H7 (cell line): ENCODE measurements around the gene ENDOD1. TPM values are rescaled to one million over a fixed set of nuclear protein-coding genes. Genes with fewer than 3 reads are reported as not detected.
A peak's percentile ranks its signal among the peaks of the same experiment; 100 is the strongest.
"Not testable (repeated sequence)": the region's sequence is repeated elsewhere in the genome, so short reads cannot be mapped to it uniquely, and the experiment has no call there.

ENCODE experiments used
- DNase-seq: peaks from one replicate; pipeline ENCODE4 v3.0.0; 2012
- H3K27me3 ChIP-seq: 2 replicates; pipeline ENCODE4 v1.6.0; 2011; ENCODE audit warnings: mild to moderate bottlenecking, low read length; ENCODE audit not compliant: control insufficient read depth, insufficient read depth
- H3K36me3 ChIP-seq: replicated peaks from 2 replicates; pipeline ENCODE4 v1.5.1; 2011; ENCODE audit warnings: low read length; ENCODE audit not compliant: control insufficient read depth, insufficient read depth
- H3K4me3 ChIP-seq: 2 replicates; pipeline ENCODE4 v1.5.1; 2011; ENCODE audit warnings: low read depth, mild to moderate bottlenecking, control low read depth, low read length, moderate library complexity; ENCODE audit not compliant: insufficient read depth
- total RNA-seq: library from RNA; depleted of rRNA; stranded (reverse); fragments of >200 nt; shearing (Covaris generic); gene quantifications from 2 replicates; pipeline ENCODE4 v1.2.3, GENCODE V29; 2014

The ENDOD1 gene
- total RNA-seq, 1 experiment from 2014 or later = 3.6 TPM

DNA sequence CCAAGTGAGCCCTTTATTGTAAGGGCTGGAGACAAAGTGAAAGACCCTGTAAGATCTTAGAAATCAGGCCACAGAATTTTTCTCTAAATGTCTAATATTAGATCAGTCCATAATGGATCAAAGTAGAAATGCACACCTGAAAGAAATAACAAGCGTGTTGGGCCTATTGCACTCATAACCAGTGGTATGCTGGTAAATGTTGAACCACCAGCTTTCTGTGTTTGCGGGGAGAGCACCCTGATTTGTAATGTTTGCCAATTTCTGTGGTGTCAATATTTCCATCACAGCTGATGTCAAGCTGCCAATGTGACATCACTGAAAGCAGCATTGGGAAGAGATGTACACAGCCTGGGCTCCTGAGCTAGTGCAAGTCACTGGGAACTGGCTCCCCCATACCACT, 46.2 kb downstream of the ENDOD1 start:
- Histone ChIP-seq H3K36me3 (no peaks in the 10 kb centered on the region), H3K27me3 (no peaks in the 10 kb centered on the region), H3K4me3 (no peak overlapping the region)
- DNase-seq = no peak

- not testable (repeated sequence) for H3K27me3 ChIP-seq, H3K4me3 ChIP-seq, DNase-seq, H3K36me3 ChIP-seq
Measured at GRCh38 chr11:95136747-95137146, 47.1 kb downstream of the ENDOD1 start.

DNA sequence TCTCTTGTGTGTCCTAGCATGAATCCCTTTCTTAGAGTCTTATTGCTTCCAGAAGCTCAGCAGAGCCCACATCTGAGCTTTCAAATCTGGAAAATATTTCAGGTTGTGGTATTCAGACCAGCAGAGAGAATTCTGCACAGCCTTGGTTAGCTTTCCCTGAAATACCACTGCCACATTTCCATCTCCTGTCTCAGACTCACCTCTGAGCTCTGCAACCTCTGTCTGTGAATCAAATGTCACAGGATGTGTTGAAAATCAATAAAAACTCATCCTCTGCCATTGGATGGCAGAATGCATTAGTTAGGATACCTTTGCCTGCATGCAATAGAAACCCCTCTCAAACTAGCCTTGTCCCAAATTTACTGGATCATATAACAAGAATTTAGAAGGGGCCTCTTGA, 47.7 kb downstream of the ENDOD1 start:
- no peak for DNase-seq
- Histone ChIP-seq H3K4me3 (no peak overlapping the region), H3K36me3 (no peaks in the 10 kb centered on the region), H3K27me3 (peaks cover 1% of the 10 kb centered on the region; the same call in 1 of the 2 replicates)

- Histone ChIP-seq H3K36me3 (no peaks in the 10 kb centered on the region), H3K27me3 (peaks cover 1% of the 10 kb centered on the region; the same call in 1 of the 2 replicates), H3K4me3 (no peak overlapping the region)
- DNase-seq = no peak
Measured at GRCh38 chr11:95138448-95138847, 48.8 kb downstream of the ENDOD1 start.

- no peak for DNase-seq
- Histone ChIP-seq H3K27me3 (peaks cover 1% of the 10 kb centered on the region; the same call in 1 of the 2 replicates), H3K4me3 (no peak overlapping the region), H3K36me3 (no peaks in the 10 kb centered on the region)
Measured at GRCh38 chr11:95140397-95141033, 50.9 kb downstream of the ENDOD1 start.

DNA sequence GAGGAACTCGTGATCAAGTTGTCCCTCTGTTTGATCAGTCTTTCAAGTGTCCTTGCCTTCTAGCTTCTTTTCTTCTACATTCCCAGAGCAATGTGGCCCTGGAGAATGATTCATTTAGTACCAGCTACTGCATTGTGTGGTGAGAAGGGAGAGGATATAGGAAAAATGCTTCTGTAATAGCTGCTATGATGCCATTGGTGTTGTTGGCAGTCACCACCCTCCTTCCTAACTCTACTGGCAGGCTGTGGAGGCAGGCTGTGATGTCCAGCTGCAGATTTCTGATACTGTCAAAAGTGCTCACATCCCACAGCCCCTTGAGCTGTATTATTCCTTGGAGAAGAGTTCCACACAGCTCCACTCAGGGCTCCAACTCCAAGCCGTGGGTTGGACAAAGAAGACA, 52.8 kb downstream of the ENDOD1 start:
- no peak for DNase-seq
- Histone ChIP-seq H3K36me3 (no peaks in the 10 kb centered on the region), H3K4me3 (no peak overlapping the region), H3K27me3 (peaks cover 5% of the 10 kb centered on the region)

GRCh38 chr11:95143106-95143681, 53.5 kb downstream of the ENDOD1 start:
- H3K4me3 ChIP-seq = no peak overlapping the region
- H3K36me3 ChIP-seq = no peaks in the 10 kb centered on the region
- DNase-seq = no peak
- peaks cover 12% of the 10 kb centered on the region for H3K27me3 ChIP-seq

GRCh38 chr11:95144313-95145235, 54.9 kb downstream of the ENDOD1 start:
- Histone ChIP-seq H3K4me3 (no peak overlapping the region), H3K36me3 (no peaks in the 10 kb centered on the region), H3K27me3 (peaks cover 24% of the 10 kb centered on the region)
- no peak for DNase-seq

- Histone ChIP-seq H3K36me3 (no peaks in the 10 kb centered on the region), H3K27me3 (peaks cover 34% of the 10 kb centered on the region), H3K4me3 (no peak overlapping the region)
- DNase-seq = no peak
Measured at GRCh38 chr11:95145430-95146060, 55.9 kb downstream of the ENDOD1 start.

DNA sequence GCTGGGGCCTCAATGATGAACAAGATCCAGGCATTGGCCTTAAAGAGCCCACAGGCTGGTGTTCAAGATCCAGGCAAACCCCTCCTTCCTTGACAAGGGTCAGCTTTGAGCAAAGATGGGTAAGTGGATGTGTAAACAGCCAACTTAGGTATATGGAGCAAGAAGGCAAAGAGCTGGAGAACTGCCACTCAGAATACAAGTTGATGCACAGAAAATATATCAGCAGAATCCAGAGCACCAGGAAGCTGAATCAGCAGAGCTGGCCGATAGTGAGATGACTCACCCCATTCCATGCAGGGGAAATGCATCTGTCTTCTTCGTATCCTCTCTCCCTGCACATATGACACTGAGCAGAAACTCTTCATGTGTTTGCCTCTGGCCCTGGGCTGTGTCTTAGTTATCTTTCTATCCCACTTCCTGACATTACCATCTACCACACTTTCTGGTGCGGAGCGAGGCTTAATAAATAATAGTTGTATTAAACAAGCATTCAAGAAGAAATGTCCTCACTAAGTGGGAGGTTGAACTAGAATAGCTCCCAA, 57.8 kb downstream of the ENDOD1 start:
- Histone ChIP-seq H3K36me3 (no peaks in the 10 kb centered on the region), H3K27me3 (peaks cover 37% of the 10 kb centered on the region), H3K4me3 (no peak overlapping the region)
- DNase-seq = no peak

GRCh38 chr11:95148406-95148805, 58.8 kb downstream of the ENDOD1 start:
- Histone ChIP-seq H3K4me3 (no peak overlapping the region), H3K27me3 (peaks cover 37% of the 10 kb centered on the region), H3K36me3 (no peaks in the 10 kb centered on the region)
- DNase-seq = no peak

DNA sequence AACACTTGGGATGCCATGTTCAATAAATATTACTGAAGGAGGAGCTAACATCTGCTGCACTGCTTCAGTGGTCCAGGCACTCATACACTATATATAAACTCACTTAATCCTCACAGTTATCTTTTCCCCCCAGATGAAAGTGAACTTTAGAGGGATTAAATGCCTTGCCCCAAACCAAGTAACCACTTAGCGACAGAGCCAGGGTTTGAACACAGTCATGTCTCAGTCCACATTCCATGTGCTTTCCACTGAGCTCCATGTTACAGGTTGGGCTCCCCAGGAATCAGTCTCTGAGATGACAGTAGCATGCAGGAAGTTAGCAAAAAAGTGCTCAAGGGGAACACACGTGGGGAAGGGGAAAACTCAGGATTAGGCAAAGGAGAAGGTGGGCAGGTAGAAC, 59.3 kb downstream of the ENDOD1 start:
- Histone ChIP-seq H3K27me3 (peaks cover 37% of the 10 kb centered on the region), H3K4me3 (no peak overlapping the region), H3K36me3 (no peaks in the 10 kb centered on the region)
- DNase-seq = no peak

- peak; percentile 81 for DNase-seq
- Histone ChIP-seq H3K36me3 (no peaks in the 10 kb centered on the region), H3K27me3 (peaks cover 37% of the 10 kb centered on the region), H3K4me3 (peak overlapping the region; percentile 63)
Measured at GRCh38 chr11:95149651-95150364, 60.2 kb downstream of the ENDOD1 start.
